Adipose tissue (tissue), 3 donors: Measurements from ENCODE around the gene NPFFR1. TPM values are rescaled to one million over a fixed set of nuclear protein-coding genes. Genes with fewer than 3 reads are reported as not detected.

Source experiments
- H3K27ac ChIP-seq: one replicate; pipeline ENCODE4 v1.5.1; 2013; ENCODE audit warnings: low read depth, low read length
- WGBS, 3 donors: extraction: QIAGEN DNeasy Blood & Tissue Kit; methylation state at CpG; one replicate each; pipeline ENCODE4 v1.1.7; 2013; 5-methylcytosine and 5-hydroxymethylcytosine counted together
- polyA plus RNA-seq, 3 donors: library from polyadenylated mRNA; stranded (reverse); fragments of 200-250 nt; gene quantifications; one replicate each; pipeline ENCODE4 v1.2.3, GENCODE V29; 2013
- donor health status: healthy with polysubstance abuse.
- donor health status: Bipolar disorder and iron deficiency.
- donor health status: healthy.

The NPFFR1 gene
- under 1 TPM; under 0.01 to 0.11 (median 0.01) TPM for polyA plus RNA-seq

- no peak within 1 kb of the TSS for H3K27ac ChIP-seq
- 11 to 12% (median 12%) methylated on average over 46 to 63 of the region's 63 CpGs for WGBS, 3 donors
Observed at GRCh38 chr10:70283445-70284399, at the start of gene NPFFR1. NPFFR1 (minus strand) TSS chr10:70284004; CDS start chr10:70283676, 328 bp downstream.

- no peak overlapping the region for H3K27ac ChIP-seq
- WGBS, 3 donors: 92 to 99% (median 98%) methylated on average over 2 of the region's 2 CpGs
Observed at GRCh38 chr10:70333268-70333667, 49.5 kb upstream of the NPFFR1 start.

GRCh38 chr10:70331486-70332268 is 47.9 kb upstream of the NPFFR1 start:
- 16 to 42% (median 18%) methylated on average over 10 of the region's 10 CpGs for WGBS, 3 donors

GRCh38 chr10:70331160-70331485 is 47.3 kb upstream of the NPFFR1 start:
- H3K27ac ChIP-seq: no peak overlapping the region
- WGBS, 3 donors: 45 to 51% (median 48%) methylated on average over 2 of the region's 2 CpGs

More at GRCh38 chr10:70331486-70332268, 47.9 kb upstream of the NPFFR1 start:
- no peak overlapping the region for H3K27ac ChIP-seq

- H3K27ac ChIP-seq: no peak overlapping the region
- WGBS, 3 donors: 59 to 85% (median 66%) methylated on average over 9 of the region's 9 CpGs
Observed at GRCh38 chr10:70330671-70331070, 46.9 kb upstream of the NPFFR1 start.

- H3K27ac ChIP-seq: no peak overlapping the region
- WGBS, 3 donors: 61 to 83% (median 65%) methylated on average over 4 of the region's 4 CpGs
Observed at GRCh38 chr10:70328967-70329366, 45.2 kb upstream of the NPFFR1 start.

GRCh38 chr10:70328018-70328417 is 44.2 kb upstream of the NPFFR1 start:
- WGBS, 3 donors: 95 to 98% (median 95%) methylated on average over 4 of the region's 4 CpGs
- no peak overlapping the region for H3K27ac ChIP-seq

GRCh38 chr10:70324951-70325781 is 41.4 kb upstream of the NPFFR1 start:
- 83 to 92% (median 88%) methylated on average over 10 of the region's 10 CpGs for WGBS, 3 donors
- H3K27ac ChIP-seq: no peak overlapping the region

- no peak overlapping the region for H3K27ac ChIP-seq
- WGBS, 3 donors: 52 to 87% (median 65%) methylated on average over 11 of the region's 11 CpGs
Observed at GRCh38 chr10:70324339-70324861, 40.6 kb upstream of the NPFFR1 start.

GRCh38 chr10:70323697-70324338 is 40.0 kb upstream of the NPFFR1 start:
- H3K27ac ChIP-seq: no peak overlapping the region

GRCh38 chr10:70323138-70323696 is 39.4 kb upstream of the NPFFR1 start:
- 77 to 95% (median 85%) methylated on average over 9 of the region's 9 CpGs for WGBS, 3 donors

More at GRCh38 chr10:70323697-70324338, 40.0 kb upstream of the NPFFR1 start:
- WGBS, 3 donors: 77 to 87% (median 77%) methylated on average over 18 of the region's 18 CpGs

GRCh38 chr10:70321897-70322890 is 38.4 kb upstream of the NPFFR1 start:
- WGBS, 3 donors: 87 to 89% (median 87%) methylated on average over 19 of the region's 19 CpGs
- no peak overlapping the region for H3K27ac ChIP-seq

More at GRCh38 chr10:70323138-70323696, 39.4 kb upstream of the NPFFR1 start:
- H3K27ac ChIP-seq: no peak overlapping the region

GRCh38 chr10:70321233-70321632 is 37.4 kb upstream of the NPFFR1 start:
- no peak overlapping the region for H3K27ac ChIP-seq
- 77 to 89% (median 87%) methylated on average over 5 of the region's 5 CpGs for WGBS, 3 donors

GRCh38 chr10:70320751-70321150 is 36.9 kb upstream of the NPFFR1 start:
- WGBS, 3 donors: 73 to 95% (median 85%) methylated on average over 5 of the region's 5 CpGs
- H3K27ac ChIP-seq: no peak overlapping the region

GRCh38 chr10:70319824-70320223 is 36.0 kb upstream of the NPFFR1 start:
- WGBS, 3 donors: 81 to 90% (median 87%) methylated on average over 5 of the region's 5 CpGs
- no peak overlapping the region for H3K27ac ChIP-seq

- H3K27ac ChIP-seq: no peak overlapping the region
- WGBS, 3 donors: 88 to 92% (median 90%) methylated on average over 6 of the region's 6 CpGs
Observed at GRCh38 chr10:70319183-70319582, 35.4 kb upstream of the NPFFR1 start.
